OCI-LY1 (cell line): Measurements from ENCODE around the gene F2RL2.
"Not testable (repeated sequence)": the region's sequence is repeated elsewhere in the genome, so short reads cannot be mapped to it uniquely, and the experiment has no call there.

Experiments
- H2AFZ ChIP-seq: fragments of 200-600 bp; sonication (generic), shearing (Covaris generic); 2 replicates; pipeline ENCODE4 v1.6.0; 2014; ENCODE audit warnings: antibody characterized with exemption, mild to moderate bottlenecking, low read length
- H3F3A ChIP-seq: fragments of 200-600 bp; sonication (generic), shearing (Covaris generic); 2 replicates; pipeline ENCODE4 v1.6.0; 2014; ENCODE audit warnings: mild to moderate bottlenecking, antibody characterized with exemption, low read length, moderate library complexity; ENCODE audit not compliant: insufficient read depth
- H3K27ac ChIP-seq: fragments of 200-600 bp; sonication (generic); 2 replicates; pipeline ENCODE4 v1.5.1; 2014; ENCODE audit warnings: low read length, mixed run types, mild to moderate bottlenecking, low read depth; ENCODE audit not compliant: poor library complexity, severe bottlenecking
- H3K27me3 ChIP-seq: fragments of 200-600 bp; sonication (generic); 2 replicates; pipeline ENCODE4 v1.6.0; 2014; ENCODE audit warnings: antibody characterized with exemption, mild to moderate bottlenecking, low read length, moderate library complexity; ENCODE audit not compliant: insufficient read depth
- H3K36me3 ChIP-seq: fragments of 200-600 bp; sonication (generic); 2 replicates; pipeline ENCODE4 v1.6.1; 2014; ENCODE audit warnings: mild to moderate bottlenecking, antibody characterized with exemption, low read length, moderate library complexity, mixed read lengths; ENCODE audit not compliant: insufficient read depth
- H3K4me1 ChIP-seq: fragments of 200-600 bp; sonication (generic); 2 replicates; pipeline ENCODE4 v1.5.1; 2014; ENCODE audit warnings: mild to moderate bottlenecking, low read length, moderate library complexity; ENCODE audit not compliant: insufficient read depth, severe bottlenecking
- H3K4me2 ChIP-seq: fragments of 200-600 bp; sonication (generic), shearing (Covaris generic); 2 replicates; pipeline ENCODE4 v1.6.1; 2014; ENCODE audit warnings: low read length
- H3K4me3 ChIP-seq: fragments of 200-600 bp; sonication (generic); 2 replicates; pipeline ENCODE4 v1.5.1; 2014; ENCODE audit warnings: low read length, low read depth, mild to moderate bottlenecking, mixed read lengths; ENCODE audit not compliant: poor library complexity, severe bottlenecking
- H3K79me2 ChIP-seq: fragments of 200-600 bp; shearing (Covaris generic); 2 replicates; pipeline ENCODE4 v1.6.1; 2016; ENCODE audit warnings: mixed run types, low read length, mixed read lengths; ENCODE audit not compliant: insufficient read depth
- H3K9ac ChIP-seq: fragments of 200-600 bp; sonication (generic), shearing (Covaris generic); 2 replicates; pipeline ENCODE4 v1.6.1; 2014; ENCODE audit warnings: mild to moderate bottlenecking, low read length, mixed read lengths
- H3K9me2 ChIP-seq: fragments of 200-600 bp; sonication (generic), shearing (Covaris generic); 2 replicates; pipeline ENCODE4 v1.6.1; 2014; ENCODE audit warnings: low read depth, mild to moderate bottlenecking, low read length, mixed read lengths
- H3K9me3 ChIP-seq: fragments of 200-600 bp; shearing (Covaris generic); 2 replicates; pipeline ENCODE4 v1.6.1; 2014; ENCODE audit warnings: low read length, mixed read lengths
- H4K20me1 ChIP-seq: fragments of 200-600 bp; sonication (generic), shearing (Covaris generic); 2 replicates; pipeline ENCODE4 v1.6.0; 2016; ENCODE audit warnings: mild to moderate bottlenecking, low read length; ENCODE audit not compliant: insufficient read depth
- CTCF ChIP-seq: fragments of 200-600 bp; sonication (generic), shearing (Covaris generic); IDR thresholded peaks from 2 replicates; pipeline ENCODE4 v1.5.1; 2017; ENCODE audit warnings: mild to moderate bottlenecking, antibody characterized with exemption, low read length, moderate library complexity, mixed read lengths
- EZH2 ChIP-seq: fragments of 200-600 bp; sonication (generic), shearing (Covaris generic); IDR thresholded peaks from 2 replicates; pipeline ENCODE4 v1.8.0; 2017; ENCODE audit warnings: borderline replicate concordance, mixed run types, mild to moderate bottlenecking, antibody characterized with exemption, low read length, moderate library complexity, mixed read lengths

Gene F2RL2

DNA sequence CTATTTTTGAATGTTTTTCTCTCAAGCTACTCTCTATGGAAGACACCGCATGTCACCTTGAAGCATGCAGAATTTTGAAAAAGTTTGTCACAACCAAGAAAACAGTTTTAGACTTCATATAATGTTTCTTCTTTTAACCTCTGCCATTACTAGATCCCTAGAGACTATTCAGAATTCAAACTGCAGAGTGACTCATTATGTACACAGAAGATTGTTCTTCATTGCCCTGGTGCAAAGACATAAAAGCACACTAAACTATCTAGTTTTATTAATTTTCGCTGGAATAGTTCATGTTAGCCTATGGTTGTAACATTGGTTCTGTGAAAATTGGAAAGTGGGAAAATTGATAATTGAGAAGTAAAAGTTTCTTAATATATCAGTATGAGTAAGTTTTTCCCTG is 18.4 kb downstream of the F2RL2 start:
- Histone ChIP-seq H3K36me3 (no peaks in the 10 kb centered on the region), H3K4me1 (peaks cover 7% of the 10 kb centered on the region), H3K4me3 (no peak overlapping the region), H4K20me1 (no peaks in the 10 kb centered on the region), H3K9me3 (no peaks in the 10 kb centered on the region), H3K79me2 (no peaks in the 10 kb centered on the region), H3K9me2 (no peaks in the 10 kb centered on the region), H2AFZ (no peak overlapping the region), H3K27me3 (no peaks in the 10 kb centered on the region), H3F3A (no peaks in the 10 kb centered on the region), H3K9ac (no peak overlapping the region), H3K4me2 (no peak overlapping the region), H3K27ac (no peak overlapping the region)
- no peak for TF ChIP-seq CTCF
- TF ChIP-seq EZH2, result no peak

- H3F3A ChIP-seq, H3K4me1 ChIP-seq, H3K9me2 ChIP-seq, H3K27me3 ChIP-seq, H3K36me3 ChIP-seq, H3K9me3 ChIP-seq, H3K4me3 ChIP-seq, H3K4me2 ChIP-seq, H4K20me1 ChIP-seq, H3K79me2 ChIP-seq, H3K27ac ChIP-seq, H3K9ac ChIP-seq, H2AFZ ChIP-seq: not testable (repeated sequence)
Observed at GRCh38 chr5:76603991-76604390, 19.2 kb downstream of the F2RL2 start.

- TF ChIP-seq CTCF, result peak; percentile 25; the same call in 1 of the 2 replicates
- no peak for TF ChIP-seq EZH2
- no peaks in the 10 kb centered on the region for H4K20me1 ChIP-seq
- H2AFZ ChIP-seq, result no peak overlapping the region
Observed at GRCh38 chr5:76602094-76602726, 21.0 kb downstream of the F2RL2 start.

DNA sequence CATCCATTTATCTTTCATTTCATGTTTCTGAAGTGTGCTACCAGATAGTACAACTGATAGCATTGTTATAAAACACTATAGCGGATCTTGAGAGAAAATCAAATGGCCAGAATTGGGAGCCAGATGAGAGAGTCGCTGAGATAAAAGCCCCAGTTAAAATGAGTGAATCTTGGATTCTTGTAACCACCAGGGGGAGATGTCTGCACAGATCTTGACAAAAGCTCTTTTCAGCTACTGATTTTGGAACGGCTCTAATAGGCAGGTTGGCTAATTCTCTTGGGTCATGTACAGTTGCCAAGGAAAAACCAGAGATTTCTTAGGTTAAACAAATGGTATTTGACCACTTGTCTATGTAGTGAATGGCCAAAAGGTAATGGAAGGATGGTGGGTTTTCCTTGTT is 21.7 kb downstream of the F2RL2 start:
- no peaks in the 10 kb centered on the region for H4K20me1 ChIP-seq
- H3K4me1 ChIP-seq, result no peaks in the 10 kb centered on the region
- H3K9ac ChIP-seq, result no peak overlapping the region
- no peak overlapping the region for H3K4me2 ChIP-seq
- TF ChIP-seq CTCF (peak; percentile 76), EZH2 (no peak)
- H3K36me3 ChIP-seq, result no peaks in the 10 kb centered on the region
- no peaks in the 10 kb centered on the region for H3F3A ChIP-seq
- H3K27me3 ChIP-seq, result no peaks in the 10 kb centered on the region
- no peak overlapping the region for H3K4me3 ChIP-seq
- no peak overlapping the region for H3K27ac ChIP-seq
- no peaks in the 10 kb centered on the region for H3K9me3 ChIP-seq
- H2AFZ ChIP-seq, result no peak overlapping the region
- no peaks in the 10 kb centered on the region for H3K9me2 ChIP-seq
- no peaks in the 10 kb centered on the region for H3K79me2 ChIP-seq

More at GRCh38 chr5:76602094-76602726, 21.0 kb downstream of the F2RL2 start:
- Histone ChIP-seq H3K4me2 (no peak overlapping the region), H3K9me3 (no peaks in the 10 kb centered on the region), H3K27ac (no peak overlapping the region), H3K36me3 (no peaks in the 10 kb centered on the region), H3F3A (no peaks in the 10 kb centered on the region), H3K4me1 (peaks cover 1% of the 10 kb centered on the region), H3K9ac (no peak overlapping the region), H3K79me2 (no peaks in the 10 kb centered on the region), H3K27me3 (no peaks in the 10 kb centered on the region), H3K9me2 (no peaks in the 10 kb centered on the region), H3K4me3 (no peak overlapping the region)
